K562 (cell line): ENCODE measurements around the gene MPV17L2. TPM values are rescaled to one million over a fixed set of nuclear protein-coding genes. Genes with fewer than 3 reads are reported as not detected.

Experiments
- ATF1 ChIP-seq, 2 experiments: fragments of 450-650 bp in 1 of 2; IDR thresholded peaks; 2 replicates each; pipeline ENCODE4 v1.6.1; 2016; ENCODE audit warnings: missing compliant biosample characterization in 1 of 2, missing genetic modification characterization in 1 of 2
- CCNT2 ChIP-seq: IDR thresholded peaks from 2 replicates; pipeline ENCODE4 v1.6.1; 2011; ENCODE audit warnings: borderline replicate concordance, low read depth, mild to moderate bottlenecking, moderate library complexity, mixed read lengths, low read length; ENCODE audit not compliant: insufficient read length; ENCODE audit errors: extremely low read depth
- EGR1 ChIP-seq: fragments of 450-650 bp; conservative IDR thresholded peaks from 2 replicates; pipeline ENCODE4 v1.6.1; 2017; ENCODE audit warnings: mild to moderate bottlenecking
- HNRNPLL ChIP-seq: fragments of 200-400 bp; formaldehyde crosslinking; IDR thresholded peaks from 2 replicates; pipeline ENCODE4 v1.6.1; 2017; ENCODE audit warnings: low read length, low read depth, mild to moderate bottlenecking; ENCODE audit not compliant: poor library complexity, severe bottlenecking
- MLLT1 ChIP-seq, 2 experiments: fragments of 450-650 bp; IDR thresholded peaks; 2 replicates each; pipeline ENCODE4 v1.6.1; 2016
- NEUROD1 ChIP-seq: fragments of 150-350 bp; IDR thresholded peaks from 2 replicates; pipeline ENCODE4 v1.6.1; 2014; ENCODE audit warnings: borderline replicate concordance, low read length, low read depth; ENCODE audit not compliant: partially characterized antibody
- PCBP1 ChIP-seq: fragments of 200-400 bp; formaldehyde crosslinking; IDR thresholded peaks from 2 replicates; pipeline ENCODE4 v1.6.1; 2018; ENCODE audit warnings: mild to moderate bottlenecking, low read depth, low read length; ENCODE audit not compliant: poor library complexity, severe bottlenecking
- POLR2G ChIP-seq: fragments of 200-400 bp; formaldehyde crosslinking; IDR thresholded peaks from 2 replicates; pipeline ENCODE4 v1.6.1; 2017; ENCODE audit warnings: low read depth, mild to moderate bottlenecking, antibody characterized with exemption, low read length, moderate library complexity
- RBFOX2 ChIP-seq: fragments of 200-400 bp; formaldehyde crosslinking; IDR thresholded peaks from 2 replicates; pipeline ENCODE4 v1.6.1; 2017; ENCODE audit warnings: low read depth, mild to moderate bottlenecking, low read length, moderate library complexity
- ZBTB12 ChIP-seq: fragments of 250-450 bp; sonication (Bioruptor Pico); IDR thresholded peaks from 2 replicates; pipeline ENCODE4 v1.4.0; 2020
- ZFP36 ChIP-seq: fragments of 150-350 bp; IDR thresholded peaks from 2 replicates; pipeline ENCODE4 v1.6.1; 2018; ENCODE audit warnings: low read length, low read depth; ENCODE audit not compliant: partially characterized antibody
- polyA plus RNA-seq, 8 experiments: library from polyadenylated mRNA; depleted of rRNA in 4 of 8; stranded (reverse) in 5 of 8; unstranded in 3 of 8; fragments of >200 nt; fragmentation: Nextera tagmentation in 2 of 8; fragmentation: Illumina TruSeq in 1 of 8; extraction: Ambion mirVana in 2 of 8; extraction: Trizol in 1 of 8; gene quantifications; 2 replicates each; pipeline versions ENCODE4 v1.2.1 to v1.2.3, GENCODE V29; 2011 to 2014; ENCODE audit warnings: inconsistent platforms in 1 of 8, missing spikeins in 1 of 8
- total RNA-seq, 7 experiments: library from RNA; depleted of rRNA in 6 of 7; stranded (reverse); fragments of >200 nt in 6 of 7; fragmentation: Illumina TruSeq in 2 of 7; extraction: Trizol in 2 of 7; gene quantifications; 2 replicates each; pipeline versions ENCODE4 v1.2.1 to v1.2.3, GENCODE V29; 2011 to 2021; ENCODE audit warnings: low replicate concordance in 1 of 7
- TF ChIP-seq, protein P1 (sequence below), 3 experiments: IDR thresholded peaks in 2 of 3; conservative IDR thresholded peaks in 1 of 3; 2 replicates each; pipeline ENCODE4 v1.5.1; 2011 to 2012; ENCODE audit warnings: low read length in 3 of 3, mild to moderate bottlenecking in 3 of 3, control low read depth in 2 of 3, improper control_type of control experiment in 1 of 3, inconsistent platforms in 1 of 3, low read depth in 1 of 3, mixed read lengths in 1 of 3, moderate library complexity in 1 of 3; ENCODE audit not compliant: insufficient read depth in 2 of 3
- TF ChIP-seq, protein P2 (sequence below): fragments of 250-450 bp; sonication (Bioruptor Pico); IDR thresholded peaks from 2 replicates; pipeline ENCODE4 v1.5.0; 2020; ENCODE audit warnings: mild to moderate bottlenecking
- TF ChIP-seq, protein P3 (sequence below): fragments of 150-350 bp; IDR thresholded peaks from 2 replicates; pipeline ENCODE4 v1.6.1; 2014; ENCODE audit warnings: low read depth, mild to moderate bottlenecking, low read length, borderline replicate concordance

MPV17L2 gene
- total and polyA plus RNA-seq, 9 of the 15 experiments (the other 6 are each of a cell fraction or from before 2014, with no cell fraction given) = 10.6 to 60.2 (median 28.5) TPM

GRCh38 chr19:18203863-18204393 lies 10.9 kb downstream of the MPV17L2 start, which contains the start of gene RAB3A (continued):
- TF ChIP-seq CCNT2 (peak; percentile 31), POLR2G (peak; percentile 38; the same call in 1 of the 2 replicates), RBFOX2 (0 out of 2 replicates have a peak, but pooled peaks have one; percentile 20), ATF1 (CRISPR knock-in tag; IDR thresholded peaks at IDR 0.05) (peak; percentile 44; the same call in 1 of the 2 replicates), ATF1 (tag; IDR thresholded peaks at IDR 0.05) (peak; percentile 95), MLLT1 (IDR thresholded peaks at IDR 0.05) (peak in 1 of 2 experiments; percentile 95; a peak in 2 of 4 replicates), ZFP36 (peak; percentile 74), EGR1 (peak; percentile 57), ZBTB12 (CRISPR knock-in tag) (peak; percentile 54; the same call in 1 of the 2 replicates), HNRNPLL (peak; percentile 71), PCBP1 (peak; percentile 55), NEUROD1 (peak; percentile 99)
- TF ChIP-seq, protein P1, sequence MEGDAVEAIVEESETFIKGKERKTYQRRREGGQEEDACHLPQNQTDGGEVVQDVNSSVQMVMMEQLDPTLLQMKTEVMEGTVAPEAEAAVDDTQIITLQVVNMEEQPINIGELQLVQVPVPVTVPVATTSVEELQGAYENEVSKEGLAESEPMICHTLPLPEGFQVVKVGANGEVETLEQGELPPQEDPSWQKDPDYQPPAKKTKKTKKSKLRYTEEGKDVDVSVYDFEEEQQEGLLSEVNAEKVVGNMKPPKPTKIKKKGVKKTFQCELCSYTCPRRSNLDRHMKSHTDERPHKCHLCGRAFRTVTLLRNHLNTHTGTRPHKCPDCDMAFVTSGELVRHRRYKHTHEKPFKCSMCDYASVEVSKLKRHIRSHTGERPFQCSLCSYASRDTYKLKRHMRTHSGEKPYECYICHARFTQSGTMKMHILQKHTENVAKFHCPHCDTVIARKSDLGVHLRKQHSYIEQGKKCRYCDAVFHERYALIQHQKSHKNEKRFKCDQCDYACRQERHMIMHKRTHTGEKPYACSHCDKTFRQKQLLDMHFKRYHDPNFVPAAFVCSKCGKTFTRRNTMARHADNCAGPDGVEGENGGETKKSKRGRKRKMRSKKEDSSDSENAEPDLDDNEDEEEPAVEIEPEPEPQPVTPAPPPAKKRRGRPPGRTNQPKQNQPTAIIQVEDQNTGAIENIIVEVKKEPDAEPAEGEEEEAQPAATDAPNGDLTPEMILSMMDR (IDR thresholded peaks at IDR 0.05 in 2 of 3, conservative IDR thresholded peaks at IDR 0.05 in 1 of 3; ENCODE audit: insufficient read depth in 2 of 3, low read depth in 1 of 3, low read length in 3 of 3) = 0 out of 6 replicates have a peak, but pooled peaks of 1 of the 3 experiments have one; percentile 2
- TF ChIP-seq, protein P2, sequence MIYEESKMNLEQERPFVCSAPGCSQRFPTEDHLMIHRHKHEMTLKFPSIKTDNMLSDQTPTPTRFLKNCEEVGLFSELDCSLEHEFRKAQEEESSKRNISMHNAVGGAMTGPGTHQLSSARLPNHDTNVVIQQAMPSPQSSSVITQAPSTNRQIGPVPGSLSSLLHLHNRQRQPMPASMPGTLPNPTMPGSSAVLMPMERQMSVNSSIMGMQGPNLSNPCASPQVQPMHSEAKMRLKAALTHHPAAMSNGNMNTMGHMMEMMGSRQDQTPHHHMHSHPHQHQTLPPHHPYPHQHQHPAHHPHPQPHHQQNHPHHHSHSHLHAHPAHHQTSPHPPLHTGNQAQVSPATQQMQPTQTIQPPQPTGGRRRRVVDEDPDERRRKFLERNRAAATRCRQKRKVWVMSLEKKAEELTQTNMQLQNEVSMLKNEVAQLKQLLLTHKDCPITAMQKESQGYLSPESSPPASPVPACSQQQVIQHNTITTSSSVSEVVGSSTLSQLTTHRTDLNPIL (CRISPR knock-in tag) = no peak
- TF ChIP-seq, protein P3, sequence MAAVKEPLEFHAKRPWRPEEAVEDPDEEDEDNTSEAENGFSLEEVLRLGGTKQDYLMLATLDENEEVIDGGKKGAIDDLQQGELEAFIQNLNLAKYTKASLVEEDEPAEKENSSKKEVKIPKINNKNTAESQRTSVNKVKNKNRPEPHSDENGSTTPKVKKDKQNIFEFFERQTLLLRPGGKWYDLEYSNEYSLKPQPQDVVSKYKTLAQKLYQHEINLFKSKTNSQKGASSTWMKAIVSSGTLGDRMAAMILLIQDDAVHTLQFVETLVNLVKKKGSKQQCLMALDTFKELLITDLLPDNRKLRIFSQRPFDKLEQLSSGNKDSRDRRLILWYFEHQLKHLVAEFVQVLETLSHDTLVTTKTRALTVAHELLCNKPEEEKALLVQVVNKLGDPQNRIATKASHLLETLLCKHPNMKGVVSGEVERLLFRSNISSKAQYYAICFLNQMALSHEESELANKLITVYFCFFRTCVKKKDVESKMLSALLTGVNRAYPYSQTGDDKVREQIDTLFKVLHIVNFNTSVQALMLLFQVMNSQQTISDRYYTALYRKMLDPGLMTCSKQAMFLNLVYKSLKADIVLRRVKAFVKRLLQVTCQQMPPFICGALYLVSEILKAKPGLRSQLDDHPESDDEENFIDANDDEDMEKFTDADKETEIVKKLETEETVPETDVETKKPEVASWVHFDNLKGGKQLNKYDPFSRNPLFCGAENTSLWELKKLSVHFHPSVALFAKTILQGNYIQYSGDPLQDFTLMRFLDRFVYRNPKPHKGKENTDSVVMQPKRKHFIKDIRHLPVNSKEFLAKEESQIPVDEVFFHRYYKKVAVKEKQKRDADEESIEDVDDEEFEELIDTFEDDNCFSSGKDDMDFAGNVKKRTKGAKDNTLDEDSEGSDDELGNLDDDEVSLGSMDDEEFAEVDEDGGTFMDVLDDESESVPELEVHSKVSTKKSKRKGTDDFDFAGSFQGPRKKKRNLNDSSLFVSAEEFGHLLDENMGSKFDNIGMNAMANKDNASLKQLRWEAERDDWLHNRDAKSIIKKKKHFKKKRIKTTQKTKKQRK = peak; percentile 90
